HG03457 (cell line): ENCODE measurements around the gene KCNS1.

Source experiments
- ATAC-seq: cut with Tn5 transposase; IDR thresholded peaks from one replicate; pipeline ENCODE4 v1.9.1; 2021; ENCODE audit warnings: moderate number of reproducible peaks; ENCODE audit not compliant: unreplicated experiment

Gene KCNS1

DNA sequence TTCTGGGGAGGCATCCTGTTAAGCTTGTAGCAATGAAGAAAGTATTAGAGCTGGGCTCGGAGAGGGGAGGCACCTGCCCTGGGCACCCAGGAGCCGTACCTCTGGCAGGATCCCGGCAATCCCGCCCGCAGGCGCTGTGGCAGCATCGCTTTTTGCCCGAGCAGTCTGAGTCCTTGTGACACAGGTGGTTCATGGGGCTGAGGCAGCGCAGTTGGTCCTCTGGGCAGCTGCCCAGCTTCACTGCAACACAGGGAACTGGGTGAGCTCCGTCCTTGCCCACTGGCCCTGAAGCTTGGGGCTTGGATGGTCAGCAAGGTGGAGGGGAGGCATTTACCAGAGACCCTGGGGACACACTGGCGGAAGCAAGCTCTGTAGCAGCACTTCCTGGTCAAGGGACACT, 9.4 kb upstream of the KCNS1 start:
- no peak for ATAC-seq

DNA sequence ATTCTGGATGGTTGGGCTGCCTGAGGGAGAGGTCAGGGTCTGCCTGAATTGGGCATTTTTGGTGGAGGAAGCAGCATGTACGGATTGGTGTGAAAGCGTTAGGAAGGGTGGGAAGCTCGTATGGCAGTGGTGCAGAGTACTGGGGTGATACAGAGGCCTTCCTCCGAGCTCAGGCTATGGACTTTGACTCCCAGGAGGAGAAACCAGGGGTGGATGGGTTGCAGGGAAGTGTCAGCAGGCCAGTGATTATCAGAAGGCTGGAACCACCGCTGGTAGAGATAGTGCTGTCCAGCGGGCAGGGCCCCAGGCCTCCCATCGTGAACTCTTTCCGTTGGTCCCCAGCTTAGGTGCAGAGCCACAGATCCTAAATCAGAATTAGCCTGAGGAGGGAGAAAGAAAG, 8.7 kb upstream of the KCNS1 start:
- no peak for ATAC-seq

DNA sequence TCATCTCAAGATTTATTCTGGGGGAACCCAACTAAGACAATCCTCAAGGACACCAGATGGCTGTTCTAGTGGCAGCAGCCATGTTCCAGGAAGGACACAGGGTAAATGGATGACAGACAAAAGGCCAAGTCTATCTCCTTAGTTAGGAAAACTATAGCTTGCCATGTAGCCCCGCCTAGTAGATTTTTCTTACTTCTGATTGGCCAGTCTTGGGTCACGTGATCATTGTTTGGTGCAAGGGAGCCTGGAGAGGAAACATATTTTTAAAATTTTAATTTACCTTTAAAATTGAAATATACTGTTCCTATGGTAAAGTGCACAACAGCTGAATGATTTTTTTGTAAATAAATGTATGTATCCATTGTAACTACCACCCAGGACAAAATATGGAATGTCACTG, 4.4 kb upstream of the KCNS1 start:
- ATAC-seq = no peak

GRCh38 chr20:45104786-45105185, 3.9 kb upstream of the KCNS1 start:
- no peak for ATAC-seq

DNA sequence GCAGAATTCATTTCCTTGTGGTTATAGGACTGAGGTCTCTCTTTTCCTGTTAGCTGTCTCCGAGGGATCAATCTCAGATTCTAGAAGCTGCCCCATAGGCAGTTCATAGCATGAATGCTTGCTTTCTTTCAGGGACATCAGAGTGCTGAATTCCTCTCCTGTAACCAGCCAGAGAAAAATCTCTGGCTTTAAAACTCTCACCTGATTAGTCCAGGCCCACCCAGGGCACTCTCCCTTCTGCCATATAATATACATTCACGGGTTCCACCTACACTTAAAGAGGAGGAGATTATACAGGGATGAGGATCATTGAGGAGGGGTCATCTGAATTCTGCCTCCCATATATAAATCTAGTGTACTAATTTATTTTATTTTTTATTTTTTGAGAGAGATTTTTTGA, 2.1 kb upstream of the KCNS1 start:
- ATAC-seq = no peak

DNA sequence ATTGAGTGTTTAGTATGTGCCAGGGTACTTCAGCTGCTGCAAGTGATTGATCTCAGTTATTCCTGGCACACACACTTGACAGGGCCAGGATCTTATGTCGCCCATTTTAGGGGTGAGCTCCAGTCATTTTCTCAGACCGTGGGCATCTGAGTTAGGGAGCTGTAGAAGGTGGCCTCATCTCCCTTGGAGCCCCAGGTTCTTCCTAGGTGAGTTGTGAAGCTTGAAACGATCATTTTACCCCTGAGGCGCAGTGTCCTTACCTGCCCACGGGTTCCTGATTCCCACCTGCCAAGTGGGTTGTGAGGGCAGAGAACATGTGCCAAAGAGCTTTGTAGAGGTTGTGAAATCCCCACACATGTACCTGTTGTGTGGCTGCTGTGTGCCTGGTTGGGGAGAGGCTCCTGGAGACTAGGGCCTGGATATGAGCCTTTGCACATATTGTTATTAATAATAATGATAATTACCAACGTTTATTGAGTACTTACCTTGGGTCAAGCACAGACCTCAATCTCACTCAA, 465 bp upstream of the KCNS1 start:
- no peak for ATAC-seq

- no peak for ATAC-seq
Observed at GRCh38 chr20:45098103-45098773, 2.7 kb downstream of the KCNS1 start.

DNA sequence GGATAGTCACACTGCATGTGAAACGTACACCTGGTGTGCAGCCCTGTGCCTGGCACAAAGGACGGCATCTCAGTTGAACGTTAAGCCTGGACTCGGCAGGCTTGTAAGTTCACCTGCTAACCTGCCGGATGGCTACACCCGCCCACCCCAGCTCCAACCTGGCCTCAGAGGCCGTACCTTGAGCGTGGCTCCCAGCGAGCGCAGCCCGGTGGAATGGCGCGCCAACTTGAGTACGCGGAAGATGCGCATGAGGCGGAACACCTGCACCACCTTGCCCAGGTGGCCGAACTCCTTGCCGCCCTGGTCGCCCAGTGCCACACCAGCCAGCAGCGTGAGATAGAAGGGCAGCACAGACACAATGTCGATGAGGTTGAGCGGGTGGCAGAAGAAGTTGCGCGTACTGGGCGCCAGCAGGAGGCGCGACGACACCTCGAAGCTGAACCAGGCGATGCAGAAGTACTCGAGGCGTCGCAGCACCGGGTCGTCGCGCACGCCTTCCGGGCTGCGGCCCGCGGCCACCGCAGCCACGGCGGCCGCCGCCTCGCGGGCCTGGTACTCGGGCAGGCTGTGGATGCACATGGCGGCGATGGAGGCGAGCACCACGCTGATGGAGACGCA, 3.3 kb downstream of the KCNS1 start:
- no peak for ATAC-seq

GRCh38 chr20:45096781-45097180, 4.1 kb downstream of the KCNS1 start:
- ATAC-seq = no peak

GRCh38 chr20:45095805-45096238, 5.1 kb downstream of the KCNS1 start:
- no peak for ATAC-seq

- no peak for ATAC-seq
Observed at GRCh38 chr20:45094864-45095574, 5.9 kb downstream of the KCNS1 start.

DNA sequence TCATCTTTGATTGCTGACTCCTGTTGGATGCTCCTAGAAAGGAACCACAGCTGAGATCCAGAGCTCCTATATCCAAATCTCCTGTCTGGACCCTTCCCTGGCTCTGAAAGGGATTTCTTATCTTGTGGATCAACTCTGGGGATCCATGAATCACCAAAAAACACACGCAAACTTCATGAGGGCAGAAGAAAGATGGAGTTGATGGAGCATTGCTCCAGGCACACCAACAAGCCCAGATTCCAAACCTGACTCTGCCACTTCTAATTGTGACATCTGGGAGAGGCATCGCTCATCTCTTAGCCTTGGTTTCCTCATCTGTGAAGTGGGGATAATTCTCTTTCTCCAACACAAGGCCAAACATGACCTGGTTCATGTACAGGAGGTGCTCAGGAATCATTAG, 6.7 kb downstream of the KCNS1 start:
- no peak for ATAC-seq

- no peak for ATAC-seq
Observed at GRCh38 chr20:45092898-45093297, 8.0 kb downstream of the KCNS1 start.

- no peak for ATAC-seq
Observed at GRCh38 chr20:45091366-45091765, 9.6 kb downstream of the KCNS1 start.

GRCh38 chr20:45090481-45090880, 10.4 kb downstream of the KCNS1 start:
- ATAC-seq = no peak

GRCh38 chr20:45088247-45088646, 12.7 kb downstream of the KCNS1 start:
- ATAC-seq = no peak

GRCh38 chr20:45087814-45088213, 13.1 kb downstream of the KCNS1 start:
- ATAC-seq = no peak

DNA sequence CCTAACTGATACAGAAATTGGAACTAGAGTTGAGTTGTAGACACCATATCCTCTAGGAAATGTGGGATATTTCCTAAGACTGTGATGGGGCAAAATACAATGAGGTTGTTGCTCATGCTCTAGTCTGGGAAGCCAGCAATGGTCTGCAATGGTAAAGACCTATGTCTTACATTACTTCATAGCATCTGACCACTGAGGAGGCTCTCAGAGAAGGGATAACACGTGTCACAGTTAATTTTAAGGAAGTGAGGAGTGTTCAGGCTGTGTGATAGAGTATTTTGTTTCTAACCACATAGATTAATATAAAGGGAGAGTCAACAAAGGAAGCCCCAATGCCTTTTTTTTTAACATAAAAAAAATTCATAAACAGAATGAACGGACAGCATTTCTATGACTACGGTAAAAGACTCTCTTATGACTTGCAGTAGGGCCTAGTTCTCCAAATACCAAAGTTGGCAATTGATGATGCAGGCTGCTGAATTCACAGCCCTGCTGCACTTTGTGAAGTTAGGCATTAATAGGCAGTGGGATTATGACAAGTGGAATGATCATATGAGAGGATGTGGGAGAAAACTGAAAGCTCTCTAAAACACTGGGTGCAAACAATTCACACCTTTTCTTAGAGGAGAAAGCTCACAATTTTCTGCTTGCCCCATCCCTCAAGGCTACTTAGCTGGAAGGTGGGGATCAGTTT, 13.7 kb downstream of the KCNS1 start:
- ATAC-seq = no peak

DNA sequence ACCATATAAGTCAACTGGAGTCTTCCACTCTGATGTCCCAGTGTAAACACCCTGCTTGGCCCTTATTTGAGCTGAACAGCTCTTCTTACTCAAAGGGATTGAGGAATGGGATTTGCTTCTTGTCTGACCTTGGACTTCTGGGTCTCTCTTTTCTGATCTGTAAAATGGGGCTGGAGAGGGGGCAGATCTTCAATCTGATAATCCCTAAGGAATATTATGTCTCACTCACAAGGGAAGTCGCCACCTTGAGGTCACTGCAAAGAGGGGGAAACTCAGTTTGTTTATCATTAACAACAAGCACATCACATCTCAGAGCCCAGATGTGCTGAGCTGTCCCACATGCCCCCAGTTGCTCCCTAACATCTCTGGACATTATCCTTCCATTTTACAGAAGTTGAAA, 15.1 kb downstream of the KCNS1 start:
- ATAC-seq = no peak

- ATAC-seq = no peak
Observed at GRCh38 chr20:45085289-45085688, 15.6 kb downstream of the KCNS1 start.

- no peak for ATAC-seq
Observed at GRCh38 chr20:45083127-45083526, 17.8 kb downstream of the KCNS1 start.
